ENCODE results near the gene ANXA4. TPM values are rescaled to one million over a fixed set of nuclear protein-coding genes. Genes with fewer than 3 reads are reported as not detected.

Gene ANXA4
- total and polyA plus RNA-seq, 7 donors: 33.3 to 183 (median 55.8) TPM

DNA sequence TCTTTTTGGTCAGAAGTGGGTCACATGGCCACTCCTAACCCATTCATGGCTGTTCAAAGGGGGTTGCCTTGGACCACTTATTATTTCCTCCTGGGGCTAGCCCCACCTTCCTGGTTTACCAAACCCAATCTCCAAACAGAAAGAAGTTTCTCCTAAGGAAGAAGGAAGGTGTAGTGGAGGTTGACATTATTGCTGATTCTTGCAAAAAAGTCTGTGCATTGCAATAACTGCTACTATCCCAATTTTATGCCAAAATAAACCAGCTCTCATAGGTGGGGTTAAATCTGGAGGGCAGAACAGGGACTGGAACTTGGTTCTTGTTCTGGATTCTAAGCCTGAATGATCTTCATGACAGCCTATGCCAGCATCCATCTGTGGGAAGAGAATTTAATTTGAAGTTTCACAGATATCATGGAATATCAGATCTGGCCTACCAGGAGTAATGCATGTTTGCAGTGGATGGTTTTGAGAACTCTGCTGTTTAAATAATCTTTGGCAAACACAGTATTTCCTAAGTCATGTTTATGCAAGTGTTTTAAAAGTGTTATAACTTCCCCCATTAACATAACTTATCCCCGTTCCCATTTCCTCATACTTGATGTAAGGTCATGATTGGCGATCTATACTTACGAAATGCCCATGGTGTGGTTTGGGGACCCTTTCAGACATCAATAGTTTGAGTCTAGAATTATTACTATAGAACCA is 11.9 kb downstream of the ANXA4 start:
- 61 to 75% methylated on average over 3 of the region's 3 CpGs for WGBS, 2 donors
- DNase-seq: no peak
- no peaks in the 10 kb centered on the region for H3K27me3 ChIP-seq
- H3K4me1 ChIP-seq: peaks cover 0 to 47% (median 24%) of the 10 kb centered on the region in 4 donors
- H3K27ac ChIP-seq: peak overlapping the region; percentile 1 to 78 (median 73)
- intact Hi-C loops (cut with DNase I): no loop called here
- TF ChIP-seq, protein P1, sequence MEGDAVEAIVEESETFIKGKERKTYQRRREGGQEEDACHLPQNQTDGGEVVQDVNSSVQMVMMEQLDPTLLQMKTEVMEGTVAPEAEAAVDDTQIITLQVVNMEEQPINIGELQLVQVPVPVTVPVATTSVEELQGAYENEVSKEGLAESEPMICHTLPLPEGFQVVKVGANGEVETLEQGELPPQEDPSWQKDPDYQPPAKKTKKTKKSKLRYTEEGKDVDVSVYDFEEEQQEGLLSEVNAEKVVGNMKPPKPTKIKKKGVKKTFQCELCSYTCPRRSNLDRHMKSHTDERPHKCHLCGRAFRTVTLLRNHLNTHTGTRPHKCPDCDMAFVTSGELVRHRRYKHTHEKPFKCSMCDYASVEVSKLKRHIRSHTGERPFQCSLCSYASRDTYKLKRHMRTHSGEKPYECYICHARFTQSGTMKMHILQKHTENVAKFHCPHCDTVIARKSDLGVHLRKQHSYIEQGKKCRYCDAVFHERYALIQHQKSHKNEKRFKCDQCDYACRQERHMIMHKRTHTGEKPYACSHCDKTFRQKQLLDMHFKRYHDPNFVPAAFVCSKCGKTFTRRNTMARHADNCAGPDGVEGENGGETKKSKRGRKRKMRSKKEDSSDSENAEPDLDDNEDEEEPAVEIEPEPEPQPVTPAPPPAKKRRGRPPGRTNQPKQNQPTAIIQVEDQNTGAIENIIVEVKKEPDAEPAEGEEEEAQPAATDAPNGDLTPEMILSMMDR (IDR thresholded peaks at IDR 0.05): no peak
- no peak for TF ChIP-seq POLR2AphosphoS5 (IDR thresholded peaks at IDR 0.05)
- H3K4me3 ChIP-seq: no peak overlapping the region
- no peaks in the 10 kb centered on the region for H3K36me3 ChIP-seq
- no peaks in the 10 kb centered on the region for H3K9me3 ChIP-seq

DNA sequence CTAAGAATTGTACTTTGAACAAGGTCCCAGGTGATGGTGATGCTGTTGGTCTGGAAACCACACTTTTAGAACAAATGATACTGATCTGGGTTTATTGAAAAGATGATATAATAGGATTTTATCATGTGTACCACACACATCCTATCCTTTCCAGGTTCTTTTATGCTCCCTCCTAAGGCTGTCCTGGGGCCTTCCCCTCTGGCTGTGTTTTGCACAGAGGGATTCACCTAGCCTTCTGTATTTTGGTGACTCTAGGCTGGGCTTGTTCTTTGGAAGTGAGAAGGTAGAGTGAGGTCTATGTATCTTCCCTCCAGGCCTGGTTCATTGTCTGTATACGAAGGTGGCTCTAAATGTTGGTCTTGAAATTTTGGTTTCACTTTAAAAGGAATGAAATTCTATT is 12.7 kb downstream of the ANXA4 start:
- Histone ChIP-seq H3K4me3 (peak overlapping the region in 3 of 4 donors; percentile 13 to 29 (median 23)), H3K36me3 (no peaks in the 10 kb centered on the region), H3K9me3 (no peaks in the 10 kb centered on the region), H3K4me1 (peaks cover 0 to 47% (median 24%) of the 10 kb centered on the region in 4 donors), H3K27ac (peak overlapping the region; percentile 46 to 78 (median 73)), H3K27me3 (no peaks in the 10 kb centered on the region)
- WGBS, 2 donors: 55 to 62% methylated on average over 1 of the region's 1 CpG
- intact Hi-C loops (cut with DNase I): no loop called here
- no peak for TF ChIP-seq POLR2A (IDR thresholded peaks at IDR 0.05)
- TF ChIP-seq, protein P1 (IDR thresholded peaks at IDR 0.05): no peak
- TF ChIP-seq EP300 (IDR thresholded peaks at IDR 0.05): no peak
- no peak for TF ChIP-seq POLR2AphosphoS5 (IDR thresholded peaks at IDR 0.05)
- DNase-seq: no peak

DNA sequence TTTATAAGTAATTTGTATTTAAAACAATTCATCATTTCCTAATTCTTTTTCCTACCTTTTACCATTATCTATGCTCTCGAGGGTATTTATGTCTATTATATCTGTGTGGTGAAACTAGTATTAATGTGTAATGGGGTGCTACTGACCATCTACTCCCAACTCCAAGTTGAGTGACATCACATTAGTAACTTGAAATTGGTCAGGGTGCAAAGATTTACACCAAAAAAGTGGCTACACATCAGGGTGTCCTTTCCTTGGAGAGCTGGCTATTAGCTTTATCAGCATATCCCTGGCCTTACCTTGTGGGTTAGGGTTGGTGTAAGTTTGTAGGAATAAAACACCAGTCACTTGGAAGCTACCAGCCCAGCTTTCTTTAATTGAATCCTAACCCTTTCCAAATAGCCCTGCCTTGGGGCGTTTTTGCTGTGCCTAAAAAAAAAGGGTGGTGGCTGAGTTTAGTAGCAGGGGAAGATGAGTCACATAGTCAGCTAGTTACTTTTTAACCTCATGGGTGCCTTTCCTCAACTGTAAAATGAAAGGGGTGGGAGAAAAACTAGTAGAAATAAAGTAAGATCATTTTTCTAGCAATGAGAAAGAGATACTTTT is 14.0 kb downstream of the ANXA4 start:
- H3K4me1 ChIP-seq: peaks cover 0 to 47% (median 24%) of the 10 kb centered on the region in 4 donors
- no peaks in the 10 kb centered on the region for H3K27me3 ChIP-seq
- no peaks in the 10 kb centered on the region for H3K36me3 ChIP-seq
- H3K4me3 ChIP-seq: no peak overlapping the region
- no peaks in the 10 kb centered on the region for H3K9me3 ChIP-seq
- no peak for TF ChIP-seq EP300 (IDR thresholded peaks at IDR 0.05)
- TF ChIP-seq POLR2A (IDR thresholded peaks at IDR 0.05): no peak
- 36 to 52% methylated on average over 2 of the region's 2 CpGs for WGBS, 2 donors
- H3K27ac ChIP-seq: peak overlapping the region; percentile 9 to 78 (median 60)
- intact Hi-C loops (cut with DNase I): no loop called here
- DNase-seq: no peak

DNA sequence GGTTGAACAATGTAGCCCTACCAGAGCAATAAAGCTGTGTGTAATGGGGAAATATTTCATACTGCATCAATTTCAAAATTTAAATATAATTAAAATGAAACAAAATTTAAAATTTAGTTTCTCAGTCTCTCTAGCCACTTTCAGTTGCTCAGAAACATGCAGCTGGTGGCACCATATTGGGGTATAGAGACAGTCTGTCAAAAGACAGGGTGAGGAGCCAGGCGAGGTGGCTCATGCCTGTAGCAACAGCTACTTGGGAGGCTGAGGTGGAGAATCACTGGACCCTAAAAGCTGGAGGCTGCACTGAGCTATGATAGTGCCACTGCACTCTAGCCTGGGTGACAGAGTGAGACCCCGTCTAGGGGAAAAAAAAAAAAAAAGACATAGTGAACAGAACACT is 20.1 kb downstream of the ANXA4 start:
- H3K4me3 ChIP-seq: no peak overlapping the region
- no peaks in the 10 kb centered on the region for H3K36me3 ChIP-seq
- peak overlapping the region in 1 of 4 donors; percentile 32 for H3K27ac ChIP-seq
- H3K9me3 ChIP-seq: no peaks in the 10 kb centered on the region
- 95 to 97% methylated on average over 2 of the region's 2 CpGs for WGBS, 2 donors
- intact Hi-C loops (cut with DNase I): no loop called here
- H3K27me3 ChIP-seq: no peaks in the 10 kb centered on the region
- TF ChIP-seq POLR2AphosphoS5 (IDR thresholded peaks at IDR 0.05): no peak
- TF ChIP-seq, protein P1 (IDR thresholded peaks at IDR 0.05): no peak
- no peak for TF ChIP-seq EP300 (IDR thresholded peaks at IDR 0.05)
- TF ChIP-seq POLR2A (IDR thresholded peaks at IDR 0.05): no peak
- no peak for DNase-seq
- peaks cover 0 to 15% (median 10%) of the 10 kb centered on the region in 4 donors for H3K4me1 ChIP-seq

Measured in sigmoid colon (tissue), 7 donors.